Left lung (tissue), 10 donors: ENCODE measurements around the gene UNC13C. TPM values are rescaled to one million over a fixed set of nuclear protein-coding genes. Genes with fewer than 3 reads are reported as not detected.

Experiments used
- ATAC-seq: fragments of 200-7000 bp; cut with Tn5 transposase; one replicate; pipeline ENCODE4 v1.9.1; 2020; ENCODE audit warnings: moderate library complexity
- DNase-seq, 4 donors: peaks; one replicate each; pipeline ENCODE4 v3.0.0-alpha.2; 2013 to 2020
- H3K27ac ChIP-seq, 2 donors: fragments of 200-600 bp; sonication (generic) in 1 of 2; one replicate each; pipeline versions ENCODE4 v1.5.0 to v1.8.0; 2020 to 2021
- H3K27me3 ChIP-seq, 2 donors: fragments of 200-600 bp; sonication (generic) in 1 of 2; one replicate each; pipeline versions ENCODE4 v1.5.0 to v1.8.0; 2020 to 2021
- H3K36me3 ChIP-seq, 2 donors: fragments of 200-600 bp; sonication (generic) in 1 of 2; one replicate each; pipeline versions ENCODE4 v1.5.0 to v1.8.0; 2020 to 2021
- H3K4me1 ChIP-seq, 2 donors: fragments of 200-600 bp; one replicate each; pipeline ENCODE4 v1.8.0; 2021
- H3K4me3 ChIP-seq, 2 donors: fragments of 200-600 bp; sonication (generic) in 1 of 2; one replicate each; pipeline versions ENCODE4 v1.5.0 to v1.8.0; 2020 to 2021; ENCODE audit warnings: mild to moderate bottlenecking in 1 of 2
- H3K9me3 ChIP-seq, 2 donors: fragments of 200-600 bp; sonication (generic) in 1 of 2; one replicate each; pipeline versions ENCODE4 v1.5.0 to v1.8.0; 2020 to 2021
- CTCF ChIP-seq, 2 donors: fragments of 200-600 bp; sonication (generic) in 1 of 2; IDR thresholded peaks; one replicate each; pipeline versions ENCODE4 v1.5.0 to v1.8.0; 2021; ENCODE audit warnings: antibody characterized with exemption in 2 of 2
- intact Hi-C, 2 donors: fragments of 100-400 bp; cut with DNase I; formaldehyde crosslinking; loops; one replicate each; pipeline versions ENCODE4 v1.11.2 to v1.14.2; 2022
- polyA plus RNA-seq, 6 donors: library from polyadenylated mRNA; unstranded; fragments of 120-200 nt; gene quantifications; one replicate each; pipeline ENCODE4 v1.2.1, GENCODE V29; 2013; ENCODE audit not compliant: insufficient read length in 6 of 6
- total RNA-seq, 2 donors: library from RNA; stranded (reverse); fragmentation: NEBNext Ultra II Directional; extraction: Animal tissue kit (Norgen Biotek cat#: 25700); gene quantifications; one replicate each; pipeline ENCODE4 v1.2.1, GENCODE V29; 2021
- donor health status: DM: no; HTN: yes; CAD: no.
- donor health status: DM: no; HTN: no; CAD: no.

The UNC13C gene
- total and polyA plus RNA-seq, 8 donors, result 0.03 to 19.2 (median 12.8) TPM

DNA sequence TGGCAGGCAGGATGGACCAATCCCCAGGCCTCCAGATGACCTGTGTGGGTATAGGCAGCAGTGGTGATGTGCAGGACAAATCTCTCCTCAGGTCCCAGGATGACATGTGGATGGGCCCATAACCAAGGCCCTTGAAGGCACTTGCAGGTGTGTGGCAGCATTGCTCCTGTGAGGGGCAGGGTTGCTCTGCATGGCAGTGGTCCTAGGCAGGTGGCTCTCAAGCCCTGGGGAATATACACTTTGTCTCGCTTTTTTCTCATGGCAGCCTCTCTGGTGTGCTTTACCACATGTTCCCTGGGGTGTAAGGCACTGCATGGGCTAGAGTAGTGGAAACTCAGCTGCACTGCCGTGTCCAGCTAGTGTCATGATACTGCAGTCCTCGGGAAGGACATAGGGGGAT, 503.6 kb downstream of the UNC13C start:
- TF ChIP-seq CTCF (IDR thresholded peaks at IDR 0.05), result no peak
- DNase-seq (peak in 2 of 4 donors; percentile 2 to 7), ATAC-seq (no peak)
- Histone ChIP-seq H3K36me3 (no peaks in the 10 kb centered on the region), H3K27me3 (no peaks in the 10 kb centered on the region), H3K27ac (no peak overlapping the region), H3K4me1 (no peaks in the 10 kb centered on the region), H3K9me3 (peaks cover 0 to 15% of the 10 kb centered on the region in 2 donors), H3K4me3 (no peak overlapping the region)
- intact Hi-C loops, result no loop called here

DNA sequence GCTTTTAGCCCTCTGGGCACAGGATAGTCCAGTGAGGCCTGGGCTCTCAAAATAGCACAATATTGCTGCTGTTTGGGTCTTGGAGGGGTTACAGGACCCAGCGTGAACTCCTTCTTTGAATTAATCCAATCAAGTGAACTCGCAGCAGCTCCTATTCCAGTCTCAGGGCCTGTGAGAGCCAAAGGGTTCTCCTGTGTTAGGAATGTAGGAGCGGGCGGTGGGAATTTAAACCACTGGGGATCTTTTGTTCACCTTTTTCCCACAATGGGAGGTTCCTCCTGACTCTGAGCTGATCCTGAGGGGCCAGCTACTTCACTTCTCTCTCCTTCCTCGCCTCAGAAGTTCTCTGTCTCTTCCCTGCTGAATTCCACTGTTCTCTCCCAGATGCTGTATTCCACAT, 504.0 kb downstream of the UNC13C start:
- Histone ChIP-seq H3K4me1 (no peaks in the 10 kb centered on the region), H3K27ac (no peak overlapping the region), H3K9me3 (peaks cover 0 to 15% of the 10 kb centered on the region in 2 donors), H3K4me3 (no peak overlapping the region), H3K27me3 (no peaks in the 10 kb centered on the region), H3K36me3 (no peaks in the 10 kb centered on the region)
- ATAC-seq (no peak), DNase-seq (no peak)
- intact Hi-C loops, result no loop called here
- no peak for TF ChIP-seq CTCF (IDR thresholded peaks at IDR 0.05)

GRCh38 chr15:54500330-54500729, 522.1 kb downstream of the UNC13C start:
- ATAC-seq (no peak), DNase-seq (no peak)
- H3K4me1 ChIP-seq, result no peaks in the 10 kb centered on the region
- intact Hi-C loops, result no loop called here
- no peak overlapping the region for H3K27ac ChIP-seq
- H3K4me3 ChIP-seq, result no peak overlapping the region
- H3K36me3 ChIP-seq, result no peaks in the 10 kb centered on the region
- TF ChIP-seq CTCF (IDR thresholded peaks at IDR 0.05), result no peak
- no peaks in the 10 kb centered on the region for H3K27me3 ChIP-seq
- H3K9me3 ChIP-seq, result no peaks in the 10 kb centered on the region

DNA sequence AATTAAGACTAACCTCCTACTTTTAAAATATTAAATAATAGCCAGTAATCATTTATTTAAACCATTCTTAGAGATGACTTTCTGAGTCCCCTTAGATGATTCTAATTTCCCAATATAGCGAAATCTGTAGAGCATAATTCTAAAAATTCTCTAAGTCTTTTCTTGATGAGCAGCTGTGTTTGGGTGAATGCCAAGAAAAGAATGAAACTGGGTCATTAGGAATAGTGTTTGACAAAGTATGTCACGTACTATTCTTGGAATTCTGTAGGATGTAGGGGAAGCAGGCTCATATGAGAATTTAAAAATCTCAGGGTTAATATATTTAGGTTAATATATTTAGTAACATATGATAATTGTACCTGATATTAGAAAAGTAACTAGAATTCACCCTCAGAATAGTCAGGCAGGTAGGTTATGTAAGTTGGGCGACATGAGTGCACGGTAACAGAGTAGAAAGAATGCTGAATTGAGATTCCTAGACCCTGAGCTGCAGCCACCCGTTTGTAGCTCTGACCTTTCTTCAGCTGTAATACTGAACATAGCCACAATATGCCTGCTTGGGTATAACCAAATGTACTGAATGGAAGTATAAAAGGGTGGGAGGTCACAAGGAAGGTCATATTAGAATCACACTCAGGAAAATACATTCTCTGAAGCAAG, 524.3 kb downstream of the UNC13C start:
- H3K9me3 ChIP-seq, result no peaks in the 10 kb centered on the region
- no peak for TF ChIP-seq CTCF (IDR thresholded peaks at IDR 0.05)
- DNase-seq, result peak in 1 of 4 donors; percentile 27
- intact Hi-C loops, result no loop called here
- H3K4me3 ChIP-seq, result no peak overlapping the region
- no peak for ATAC-seq
- no peaks in the 10 kb centered on the region for H3K4me1 ChIP-seq
- no peak overlapping the region for H3K27ac ChIP-seq
- no peaks in the 10 kb centered on the region for H3K27me3 ChIP-seq
- H3K36me3 ChIP-seq, result no peaks in the 10 kb centered on the region

- Histone ChIP-seq H3K36me3 (no peaks in the 10 kb centered on the region), H3K9me3 (no peaks in the 10 kb centered on the region), H3K4me1 (no peaks in the 10 kb centered on the region), H3K27ac (no peak overlapping the region), H3K27me3 (no peaks in the 10 kb centered on the region), H3K4me3 (no peak overlapping the region)
- intact Hi-C loops, result no loop called here
- TF ChIP-seq CTCF (IDR thresholded peaks at IDR 0.05), result no peak
- DNase-seq (no peak), ATAC-seq (no peak)
Observed at GRCh38 chr15:54504695-54505094, 526.5 kb downstream of the UNC13C start.
